RWPE2 (cell line): ENCODE measurements around the gene ZNF423.

ENCODE experiments used
- ATAC-seq: fragments of 200-7000 bp; cut with Tn5 transposase; 3 replicates; pipeline ENCODE4 v1.9.1; 2021; ENCODE audit warnings: low read depth
- DNase-seq: peaks from one replicate; pipeline ENCODE4 v3.0.0-alpha.2; 2020; ENCODE audit warnings: low spot score
- H3K27ac ChIP-seq: fragments of 450-650 bp; 2 replicates; pipeline ENCODE4 v1.5.1; 2017; ENCODE audit warnings: mild to moderate bottlenecking; ENCODE audit not compliant: poor library complexity, severe bottlenecking
- H3K27me3 ChIP-seq: fragments of 250-450 bp; sonication (Bioruptor Pico); 2 replicates; pipeline ENCODE4 v1.5.1; 2021; ENCODE audit warnings: mild to moderate bottlenecking, moderate library complexity; ENCODE audit not compliant: insufficient read depth, poor library complexity, severe bottlenecking
- H3K36me3 ChIP-seq: fragments of 250-450 bp; sonication (Bioruptor Pico); 2 replicates; pipeline ENCODE4 v1.5.1; 2020; ENCODE audit warnings: low read depth, mild to moderate bottlenecking, moderate library complexity
- H3K4me1 ChIP-seq: fragments of 250-450 bp; sonication (Bioruptor Pico); 2 replicates; pipeline ENCODE4 v1.5.1; 2021; ENCODE audit warnings: mild to moderate bottlenecking, moderate library complexity; ENCODE audit not compliant: insufficient read depth, poor library complexity, severe bottlenecking
- H3K4me3 ChIP-seq: fragments of 250-450 bp; sonication (Bioruptor Pico); 2 replicates; pipeline ENCODE4 v1.5.1; 2021; ENCODE audit warnings: mild to moderate bottlenecking, moderate library complexity; ENCODE audit not compliant: severe bottlenecking
- H3K9me3 ChIP-seq: fragments of 250-450 bp; sonication (Bioruptor Pico); 2 replicates; pipeline ENCODE4 v1.5.1; 2021; ENCODE audit warnings: mild to moderate bottlenecking, moderate library complexity; ENCODE audit not compliant: severe bottlenecking
- TF ChIP-seq, protein P1 (sequence below): fragments of 450-650 bp; IDR thresholded peaks from one replicate; pipeline ENCODE4 v1.5.1; 2017; ENCODE audit warnings: mild to moderate bottlenecking, moderate library complexity; ENCODE audit not compliant: poor library complexity, severe bottlenecking

Gene ZNF423

DNA sequence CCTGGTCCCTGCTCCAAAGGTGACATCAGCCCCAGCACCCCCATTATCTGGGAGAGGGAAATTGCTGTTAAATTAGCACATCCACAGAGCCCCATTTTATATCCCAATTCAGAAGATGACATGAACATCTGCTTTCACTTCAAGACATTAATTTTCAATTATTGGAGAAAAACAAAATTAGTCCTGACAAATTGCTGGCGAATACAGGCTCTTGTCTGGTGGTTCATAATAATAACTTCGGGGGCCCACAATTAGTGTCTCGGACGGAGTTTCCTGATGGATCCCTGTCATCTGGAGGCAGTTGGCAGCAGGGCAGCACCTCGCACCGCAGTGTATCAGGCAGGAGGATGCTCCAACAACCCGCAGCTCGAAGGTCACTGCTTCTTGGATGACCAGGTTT lies 7.4 kb downstream of the ZNF423 start:
- Histone ChIP-seq H3K9me3 (no peaks in the 10 kb centered on the region), H3K4me3 (no peak overlapping the region), H3K4me1 (no peaks in the 10 kb centered on the region), H3K27me3 (peaks cover 47% of the 10 kb centered on the region), H3K36me3 (no peaks in the 10 kb centered on the region), H3K27ac (no peak overlapping the region)
- no peak for DNase-seq
- no peak for ATAC-seq
- TF ChIP-seq, protein P1, sequence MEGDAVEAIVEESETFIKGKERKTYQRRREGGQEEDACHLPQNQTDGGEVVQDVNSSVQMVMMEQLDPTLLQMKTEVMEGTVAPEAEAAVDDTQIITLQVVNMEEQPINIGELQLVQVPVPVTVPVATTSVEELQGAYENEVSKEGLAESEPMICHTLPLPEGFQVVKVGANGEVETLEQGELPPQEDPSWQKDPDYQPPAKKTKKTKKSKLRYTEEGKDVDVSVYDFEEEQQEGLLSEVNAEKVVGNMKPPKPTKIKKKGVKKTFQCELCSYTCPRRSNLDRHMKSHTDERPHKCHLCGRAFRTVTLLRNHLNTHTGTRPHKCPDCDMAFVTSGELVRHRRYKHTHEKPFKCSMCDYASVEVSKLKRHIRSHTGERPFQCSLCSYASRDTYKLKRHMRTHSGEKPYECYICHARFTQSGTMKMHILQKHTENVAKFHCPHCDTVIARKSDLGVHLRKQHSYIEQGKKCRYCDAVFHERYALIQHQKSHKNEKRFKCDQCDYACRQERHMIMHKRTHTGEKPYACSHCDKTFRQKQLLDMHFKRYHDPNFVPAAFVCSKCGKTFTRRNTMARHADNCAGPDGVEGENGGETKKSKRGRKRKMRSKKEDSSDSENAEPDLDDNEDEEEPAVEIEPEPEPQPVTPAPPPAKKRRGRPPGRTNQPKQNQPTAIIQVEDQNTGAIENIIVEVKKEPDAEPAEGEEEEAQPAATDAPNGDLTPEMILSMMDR, result no peak

DNA sequence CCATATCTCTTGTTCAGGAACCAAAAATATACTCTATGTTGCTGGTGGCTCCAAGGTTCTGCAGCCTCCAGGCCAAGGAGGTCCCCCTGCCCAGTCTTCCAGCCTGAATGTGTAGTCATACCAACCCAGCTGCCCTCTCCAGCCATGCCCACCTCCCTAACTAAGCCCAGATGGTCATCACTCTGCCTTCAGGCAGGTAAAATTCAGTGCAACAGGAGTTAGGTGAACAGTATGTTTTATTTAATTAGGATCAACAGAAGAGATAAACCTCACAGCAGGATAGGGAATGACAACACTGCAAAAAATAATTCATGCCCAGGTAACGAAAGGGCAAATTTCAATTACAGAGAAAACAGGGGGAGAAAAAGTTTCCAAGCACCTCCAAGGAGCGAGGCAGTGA lies 9.1 kb downstream of the ZNF423 start:
- no peak overlapping the region for H3K27ac ChIP-seq
- peaks cover 32% of the 10 kb centered on the region for H3K27me3 ChIP-seq
- H3K9me3 ChIP-seq, result no peaks in the 10 kb centered on the region
- TF ChIP-seq, protein P1, result no peak
- DNase-seq (no peak), ATAC-seq (no peak)
- no peaks in the 10 kb centered on the region for H3K4me1 ChIP-seq
- H3K36me3 ChIP-seq, result no peaks in the 10 kb centered on the region
- no peak overlapping the region for H3K4me3 ChIP-seq

DNA sequence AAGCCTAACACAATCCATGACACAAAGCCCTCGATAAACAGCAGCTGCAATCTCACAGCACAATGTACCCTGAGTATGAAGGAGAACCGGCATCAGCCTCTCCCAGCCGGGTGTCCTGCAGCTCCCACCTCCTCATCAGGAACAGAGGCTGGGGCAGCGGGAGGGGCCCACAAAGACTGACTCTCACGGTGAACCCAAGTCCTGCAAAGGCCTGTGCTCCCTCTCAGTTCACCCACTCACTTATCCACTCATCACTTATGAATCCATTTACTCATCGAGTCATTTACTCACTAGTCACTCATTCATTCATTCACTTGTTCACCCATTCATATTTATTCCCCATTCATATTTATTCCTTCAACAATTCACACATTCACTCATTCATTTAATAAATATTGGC lies 11.6 kb downstream of the ZNF423 start:
- no peak overlapping the region for H3K27ac ChIP-seq
- H3K36me3 ChIP-seq, result no peaks in the 10 kb centered on the region
- H3K27me3 ChIP-seq, result peaks cover 27% of the 10 kb centered on the region
- no peaks in the 10 kb centered on the region for H3K4me1 ChIP-seq
- DNase-seq (no peak), ATAC-seq (no peak)
- TF ChIP-seq, protein P1, result no peak
- no peak overlapping the region for H3K4me3 ChIP-seq
- H3K9me3 ChIP-seq, result no peaks in the 10 kb centered on the region

DNA sequence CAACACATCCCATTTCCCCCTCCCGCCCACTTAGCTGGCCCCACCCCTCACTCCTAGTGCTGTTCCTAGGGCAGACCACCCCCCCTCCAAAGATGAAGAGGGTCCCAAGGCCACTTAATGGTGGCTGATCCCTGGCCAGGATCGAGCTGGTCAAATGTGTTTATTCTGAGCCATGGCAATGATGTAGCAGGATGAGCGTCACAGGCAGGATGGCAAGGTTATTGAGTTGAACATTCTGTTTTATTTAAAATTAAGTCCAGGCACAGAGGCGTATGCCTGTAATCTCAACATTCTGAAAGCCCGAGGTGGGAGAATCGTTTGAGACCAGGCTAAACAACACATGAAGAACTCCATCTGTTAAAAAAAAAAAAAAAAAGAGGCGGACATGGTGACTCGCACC lies 12.2 kb downstream of the ZNF423 start:
- Histone ChIP-seq H3K27me3 (peaks cover 26% of the 10 kb centered on the region), H3K4me1 (no peaks in the 10 kb centered on the region), H3K9me3 (no peaks in the 10 kb centered on the region), H3K4me3 (no peak overlapping the region), H3K36me3 (no peaks in the 10 kb centered on the region), H3K27ac (no peak overlapping the region)
- no peak for ATAC-seq
- DNase-seq, result no peak
- TF ChIP-seq, protein P1, result no peak

DNA sequence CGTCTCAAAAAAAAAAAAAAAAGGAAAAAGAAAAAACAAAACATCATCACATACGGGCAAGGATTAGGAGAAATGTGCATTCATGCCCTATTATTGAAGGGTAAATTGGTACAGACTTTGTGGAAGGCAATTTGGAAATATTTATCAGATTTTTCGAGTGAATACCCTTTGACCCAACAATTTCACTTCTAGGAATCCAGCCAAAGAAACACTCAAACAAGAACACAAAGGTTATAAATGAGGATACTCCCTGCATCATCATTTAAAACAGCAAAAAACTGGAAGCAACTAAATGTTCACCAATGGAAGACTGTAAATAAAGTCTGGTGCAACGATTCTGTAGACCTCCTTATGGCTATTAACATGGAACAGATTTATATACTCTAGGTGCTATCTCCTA lies 12.9 kb downstream of the ZNF423 start:
- peaks cover 31% of the 10 kb centered on the region for H3K27me3 ChIP-seq
- DNase-seq (no peak), ATAC-seq (no peak)
- no peaks in the 10 kb centered on the region for H3K9me3 ChIP-seq
- H3K4me3 ChIP-seq, result no peak overlapping the region
- no peaks in the 10 kb centered on the region for H3K4me1 ChIP-seq
- no peaks in the 10 kb centered on the region for H3K36me3 ChIP-seq
- TF ChIP-seq, protein P1, result no peak
- H3K27ac ChIP-seq, result no peak overlapping the region
